Calu3 (cell line): ENCODE measurements around the gene USP3. TPM values are rescaled to one million over a fixed set of nuclear protein-coding genes. Genes with fewer than 3 reads are reported as not detected.

Experiments
- BruUV-seq: library from RNA; stranded (reverse); fragments of 400-500 nt; replicated peaks from 2 replicates; lab custom pipeline; 2021; lab: Mats Ljungman, UMichigan
- CTCF ChIA-PET: fragments of 300-600 bp; sonication (Branson Sonifier 250); formaldehyde crosslinking; loops from one replicate; lab custom pipeline; 2022; ENCODE audit warnings: antibody characterized with exemption; lab: Charles Lee
- DNase-seq: peaks from one replicate; pipeline ENCODE4 v3.0.0; 2022
- H3K27ac Mint-ChIP-seq: one replicate; pipeline ENCODE4 v1.8.0; 2022; ENCODE audit warnings: mixed read lengths; ENCODE audit not compliant: unreplicated experiment
- H3K27me3 Mint-ChIP-seq: one replicate; pipeline ENCODE4 v1.8.0; 2022; ENCODE audit warnings: mixed read lengths; ENCODE audit not compliant: unreplicated experiment
- H3K36me3 Mint-ChIP-seq: one replicate; pipeline ENCODE4 v1.8.0; 2022; ENCODE audit warnings: mild to moderate bottlenecking, moderate library complexity, mixed read lengths; ENCODE audit not compliant: insufficient read depth, unreplicated experiment
- H3K4me1 Mint-ChIP-seq: one replicate; pipeline ENCODE4 v1.8.0; 2022; ENCODE audit warnings: mild to moderate bottlenecking, low read depth, mixed read lengths; ENCODE audit not compliant: unreplicated experiment
- H3K4me3 Mint-ChIP-seq: one replicate; pipeline ENCODE4 v1.8.0; 2022; ENCODE audit warnings: mild to moderate bottlenecking, low read depth, moderate library complexity, mixed read lengths; ENCODE audit not compliant: unreplicated experiment
- H3K9me3 Mint-ChIP-seq: one replicate; pipeline ENCODE4 v1.8.0; 2022; ENCODE audit warnings: low read depth, mixed read lengths; ENCODE audit not compliant: unreplicated experiment
- intact Hi-C: fragments of 100-400 bp; cut with micrococcal nuclease; formaldehyde crosslinking; loops from one replicate; pipeline ENCODE4 v1.10.0; 2022; ENCODE audit not compliant: unreplicated experiment
- total RNA-seq: library from RNA; stranded (reverse); gene quantifications from 2 replicates; pipeline ENCODE4 v1.2.3, GENCODE V29; 2022
- TF ChIP-seq, protein P1 (sequence below): fragments of 200-600 bp; IDR thresholded peaks from one replicate; pipeline ENCODE4 v1.8.0; 2022; ENCODE audit warnings: antibody characterized with exemption; ENCODE audit not compliant: unreplicated experiment

Gene USP3
- total RNA-seq, 1 experiment from 2014 or later: 80.8 TPM

DNA sequence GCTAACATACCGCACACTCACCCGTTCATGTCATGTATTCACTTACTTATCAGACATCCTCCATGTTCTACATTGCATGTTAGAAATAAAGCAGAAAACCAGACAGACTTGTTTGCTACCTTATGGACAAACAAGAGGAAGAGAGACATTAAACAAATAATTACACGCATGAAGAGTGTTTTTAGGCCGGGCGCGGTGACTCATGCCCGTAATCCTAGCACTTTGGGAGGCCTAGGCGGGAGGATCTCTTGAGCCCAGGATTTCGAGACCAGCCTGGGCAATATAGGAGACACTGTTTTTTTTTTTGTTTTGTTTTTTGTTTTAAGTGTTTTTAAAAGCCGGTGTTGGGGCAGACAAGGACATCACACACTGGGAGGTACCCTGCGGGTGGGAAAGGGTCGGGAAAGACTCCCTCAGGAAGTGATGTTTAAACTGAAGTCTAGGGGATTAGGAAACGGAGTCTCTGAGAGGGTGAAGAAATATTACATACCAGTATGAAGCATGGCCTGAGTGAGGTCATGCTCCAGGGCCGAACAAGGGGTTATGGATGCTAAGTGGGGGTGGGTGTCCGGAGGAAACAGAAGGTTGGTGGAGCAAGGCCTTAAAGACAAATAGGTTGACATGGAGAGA lies 2.1 kb upstream of the USP3 start:
- peak overlapping the region; percentile 88 for H3K4me3 Mint-ChIP-seq
- peak; percentile 68 for DNase-seq
- peaks cover 49% of the 10 kb centered on the region for H3K36me3 Mint-ChIP-seq
- TF ChIP-seq, protein P1, sequence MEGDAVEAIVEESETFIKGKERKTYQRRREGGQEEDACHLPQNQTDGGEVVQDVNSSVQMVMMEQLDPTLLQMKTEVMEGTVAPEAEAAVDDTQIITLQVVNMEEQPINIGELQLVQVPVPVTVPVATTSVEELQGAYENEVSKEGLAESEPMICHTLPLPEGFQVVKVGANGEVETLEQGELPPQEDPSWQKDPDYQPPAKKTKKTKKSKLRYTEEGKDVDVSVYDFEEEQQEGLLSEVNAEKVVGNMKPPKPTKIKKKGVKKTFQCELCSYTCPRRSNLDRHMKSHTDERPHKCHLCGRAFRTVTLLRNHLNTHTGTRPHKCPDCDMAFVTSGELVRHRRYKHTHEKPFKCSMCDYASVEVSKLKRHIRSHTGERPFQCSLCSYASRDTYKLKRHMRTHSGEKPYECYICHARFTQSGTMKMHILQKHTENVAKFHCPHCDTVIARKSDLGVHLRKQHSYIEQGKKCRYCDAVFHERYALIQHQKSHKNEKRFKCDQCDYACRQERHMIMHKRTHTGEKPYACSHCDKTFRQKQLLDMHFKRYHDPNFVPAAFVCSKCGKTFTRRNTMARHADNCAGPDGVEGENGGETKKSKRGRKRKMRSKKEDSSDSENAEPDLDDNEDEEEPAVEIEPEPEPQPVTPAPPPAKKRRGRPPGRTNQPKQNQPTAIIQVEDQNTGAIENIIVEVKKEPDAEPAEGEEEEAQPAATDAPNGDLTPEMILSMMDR: no peak
- no TSS peak for BruUV-seq
- no peaks in the 10 kb centered on the region for H3K9me3 Mint-ChIP-seq
- H3K27ac Mint-ChIP-seq: peak overlapping the region; percentile 97
- CTCF ChIA-PET: interaction anchor here (1.3 to 1.8 kb wide), 4 partner anchors 8 to 36 kb away, joined by 4 to 11 read pairs (median 6); no protein-coding TSS in a partner anchor
- intact Hi-C loops: loop anchor here (2.0 kb wide), 1 partner anchor 35 kb away; no protein-coding TSS in a partner anchor
- no peaks in the 10 kb centered on the region for H3K27me3 Mint-ChIP-seq
- H3K4me1 Mint-ChIP-seq: peaks cover 55% of the 10 kb centered on the region

DNA sequence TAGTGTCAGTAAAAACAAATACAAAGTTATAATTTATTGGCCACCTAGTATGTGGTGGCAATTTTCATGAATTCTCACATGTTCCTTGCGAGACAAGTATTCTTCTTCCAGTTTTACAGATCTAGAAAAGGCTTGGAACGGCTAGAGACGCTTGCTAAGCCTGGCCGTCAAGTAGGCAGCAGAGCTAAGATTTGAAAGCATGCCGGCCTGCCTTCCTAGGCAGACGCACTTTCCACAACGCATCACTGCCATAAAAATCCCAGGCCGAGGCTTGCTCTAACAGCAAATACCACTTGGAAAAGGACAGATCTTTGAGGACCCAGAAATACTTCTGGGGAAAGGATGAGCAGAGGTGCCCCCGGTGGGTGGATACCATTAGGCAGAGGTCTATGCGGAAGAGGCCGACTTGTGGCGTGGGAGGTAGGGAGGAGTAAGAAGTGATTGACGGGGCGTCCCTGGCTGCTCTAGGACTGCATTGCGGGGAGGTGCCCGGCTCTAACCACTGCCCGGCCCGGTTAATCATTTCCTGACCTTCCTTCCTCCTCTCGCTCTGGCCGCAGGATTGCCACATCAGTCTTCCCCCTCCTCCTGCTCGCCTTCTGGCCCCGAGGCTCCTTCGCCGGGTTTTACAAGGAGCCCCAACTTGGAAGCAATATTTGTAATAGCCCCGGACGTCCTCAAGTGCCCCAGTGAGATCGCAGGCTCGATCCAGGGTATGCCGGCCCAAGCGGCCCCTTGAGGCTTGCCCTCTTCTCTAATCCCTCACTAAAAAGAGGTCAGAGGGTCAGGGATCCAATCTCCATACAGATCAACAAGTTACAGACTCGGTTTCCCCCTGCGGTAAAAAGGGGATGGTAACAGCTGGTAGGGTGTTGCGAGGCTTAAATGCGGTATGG lies 1.3 kb upstream of the USP3 start:
- Mint-ChIP-seq H3K36me3 (peaks cover 49% of the 10 kb centered on the region), H3K27ac (peak overlapping the region; percentile 97), H3K4me1 (peaks cover 64% of the 10 kb centered on the region), H3K9me3 (no peaks in the 10 kb centered on the region), H3K27me3 (no peaks in the 10 kb centered on the region), H3K4me3 (peak overlapping the region; percentile 88)
- DNase-seq: peak; percentile 97
- CTCF ChIA-PET: interaction anchor here (1.2 to 3.9 kb wide), 5 partner anchors 15 to 96 kb away, joined by 4 to 30 read pairs (median 10); no protein-coding TSS in a partner anchor
- TF ChIP-seq, protein P1: no peak
- intact Hi-C loops: loop anchor here (2.0 kb wide), 1 partner anchor 36 kb away; no protein-coding TSS in a partner anchor
- BruUV-seq: no TSS peak

DNA sequence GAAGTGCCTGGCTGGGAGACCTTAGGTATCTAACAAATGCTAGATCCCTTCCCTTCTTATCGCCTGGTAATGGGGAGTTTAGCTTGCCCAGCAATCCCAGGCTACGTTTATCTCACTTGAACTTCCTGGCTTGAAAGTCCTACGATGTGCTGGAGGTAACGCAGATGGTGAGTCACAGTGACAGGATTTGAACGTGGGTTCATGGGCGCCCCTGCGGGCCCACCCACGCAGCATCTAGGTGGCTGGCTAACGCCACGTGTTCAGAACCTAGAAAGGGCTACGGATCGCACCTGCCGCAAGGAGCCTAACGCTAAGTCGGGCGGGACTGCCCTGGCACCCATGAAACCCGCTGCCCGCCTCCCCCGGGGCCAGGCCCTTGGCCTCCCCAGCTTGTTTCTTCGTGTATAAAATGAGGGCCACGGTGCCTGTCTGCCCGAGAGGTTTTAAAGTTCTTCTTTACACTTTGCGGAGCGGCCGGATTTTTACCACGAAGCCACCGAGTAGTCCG lies 600 bp upstream of the USP3 start:
- no peaks in the 10 kb centered on the region for H3K27me3 Mint-ChIP-seq
- CTCF ChIA-PET: interaction anchor here (0.6 to 3.9 kb wide), 9 partner anchors 14 to 114 kb away, joined by 3 to 30 read pairs (median 6); no protein-coding TSS in a partner anchor
- H3K4me3 Mint-ChIP-seq: peak overlapping the region; percentile 88
- TF ChIP-seq, protein P1: no peak
- H3K9me3 Mint-ChIP-seq: no peaks in the 10 kb centered on the region
- peaks cover 49% of the 10 kb centered on the region for H3K36me3 Mint-ChIP-seq
- peak; percentile 66 for DNase-seq
- intact Hi-C loops: loop anchor here (2.0 kb wide), 1 partner anchor 37 kb away; no protein-coding TSS in a partner anchor
- H3K4me1 Mint-ChIP-seq: peaks cover 71% of the 10 kb centered on the region
- TSS peak; percentile 89 for BruUV-seq
- H3K27ac Mint-ChIP-seq: peak overlapping the region; percentile 97
